ENCODE data around the gene NT5M.
A peak's percentile ranks its signal among the peaks of the same experiment; 100 is the strongest.

Gene NT5M

GRCh38 chr17:17343896-17344506, 40.8 kb downstream of the NT5M start:
- no peak for DNase-seq

DNA sequence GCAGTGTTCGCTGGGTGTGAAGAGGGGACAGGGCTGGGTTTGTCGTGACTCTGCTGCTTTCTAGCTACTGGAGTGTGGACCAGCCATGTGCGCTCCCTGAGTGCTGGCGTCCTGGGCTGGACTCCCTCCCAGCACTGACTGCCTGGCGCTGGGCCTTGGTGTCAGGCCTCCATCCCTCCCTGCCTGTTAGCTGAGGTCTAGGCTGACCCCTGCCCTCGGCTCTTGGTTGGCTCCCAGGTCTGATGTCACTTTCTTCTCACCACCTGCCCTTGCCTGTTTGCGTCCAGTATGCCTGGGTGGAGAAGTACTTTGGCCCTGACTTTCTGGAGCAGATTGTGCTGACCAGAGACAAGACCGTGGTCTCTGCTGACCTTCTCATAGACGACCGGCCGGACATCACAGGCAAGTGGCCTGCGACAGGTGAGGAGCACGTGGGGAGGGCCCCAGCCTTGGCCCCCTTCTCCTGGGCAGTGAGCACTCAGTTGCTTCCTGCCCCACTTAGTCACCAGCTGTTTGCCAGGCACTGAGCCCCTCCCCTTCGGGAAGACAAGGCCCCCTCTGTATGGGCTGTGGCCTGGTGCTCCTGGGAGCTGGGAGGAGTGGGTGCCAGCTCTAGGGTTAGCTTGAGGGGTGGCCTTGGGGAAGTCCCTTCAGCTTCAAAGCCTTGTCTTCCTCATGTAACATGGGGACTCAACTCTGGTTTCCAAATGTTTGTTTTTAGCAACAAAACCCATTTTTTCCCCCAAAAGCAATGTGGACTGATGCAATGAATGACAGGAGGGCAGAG, 41.5 kb downstream of the NT5M start:
- no peak for DNase-seq

GRCh38 chr17:17345294-17345597, 42.1 kb downstream of the NT5M start:
- no peak for DNase-seq

- DNase-seq, result no peak
Measured at GRCh38 chr17:17345686-17346427, 42.7 kb downstream of the NT5M start.

GRCh38 chr17:17346428-17347233, 43.5 kb downstream of the NT5M start:
- DNase-seq, result no peak

DNA sequence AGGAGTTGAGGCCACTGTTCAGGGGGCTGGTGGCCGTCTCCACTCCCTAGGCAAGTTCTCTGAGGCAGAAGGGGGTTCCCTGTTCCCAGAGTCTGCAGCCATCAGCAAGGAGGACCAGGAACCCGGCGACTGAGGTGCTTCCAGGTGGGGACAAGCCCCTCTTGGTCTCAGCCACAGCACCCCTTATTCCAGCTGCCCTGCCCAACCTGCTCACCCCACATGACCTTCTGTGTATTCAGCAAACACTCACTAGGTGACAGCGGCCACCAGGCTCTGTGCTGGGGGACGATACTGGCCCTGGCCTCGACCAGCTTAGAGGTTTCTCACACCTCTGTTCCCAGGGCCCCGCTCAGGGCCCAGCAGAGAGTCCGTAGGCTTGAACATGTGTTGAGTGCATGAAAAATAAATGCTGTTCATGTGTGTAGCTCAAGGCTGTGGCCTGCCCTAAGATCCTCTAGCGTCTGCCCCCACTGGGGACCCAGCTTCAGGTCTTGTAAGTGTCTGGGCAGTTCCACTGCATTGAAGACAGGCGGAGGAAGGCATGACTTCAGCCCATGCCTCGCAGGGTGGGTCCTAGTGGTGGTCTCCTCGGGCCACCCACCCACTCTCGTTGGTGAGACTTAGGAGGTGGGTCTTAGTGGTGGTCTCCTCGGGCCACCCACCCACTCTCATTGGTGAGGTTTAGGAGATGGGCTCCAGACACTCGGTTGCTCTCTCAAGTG, 44.2 kb downstream of the NT5M start:
- DNase-seq, result no peak

DNA sequence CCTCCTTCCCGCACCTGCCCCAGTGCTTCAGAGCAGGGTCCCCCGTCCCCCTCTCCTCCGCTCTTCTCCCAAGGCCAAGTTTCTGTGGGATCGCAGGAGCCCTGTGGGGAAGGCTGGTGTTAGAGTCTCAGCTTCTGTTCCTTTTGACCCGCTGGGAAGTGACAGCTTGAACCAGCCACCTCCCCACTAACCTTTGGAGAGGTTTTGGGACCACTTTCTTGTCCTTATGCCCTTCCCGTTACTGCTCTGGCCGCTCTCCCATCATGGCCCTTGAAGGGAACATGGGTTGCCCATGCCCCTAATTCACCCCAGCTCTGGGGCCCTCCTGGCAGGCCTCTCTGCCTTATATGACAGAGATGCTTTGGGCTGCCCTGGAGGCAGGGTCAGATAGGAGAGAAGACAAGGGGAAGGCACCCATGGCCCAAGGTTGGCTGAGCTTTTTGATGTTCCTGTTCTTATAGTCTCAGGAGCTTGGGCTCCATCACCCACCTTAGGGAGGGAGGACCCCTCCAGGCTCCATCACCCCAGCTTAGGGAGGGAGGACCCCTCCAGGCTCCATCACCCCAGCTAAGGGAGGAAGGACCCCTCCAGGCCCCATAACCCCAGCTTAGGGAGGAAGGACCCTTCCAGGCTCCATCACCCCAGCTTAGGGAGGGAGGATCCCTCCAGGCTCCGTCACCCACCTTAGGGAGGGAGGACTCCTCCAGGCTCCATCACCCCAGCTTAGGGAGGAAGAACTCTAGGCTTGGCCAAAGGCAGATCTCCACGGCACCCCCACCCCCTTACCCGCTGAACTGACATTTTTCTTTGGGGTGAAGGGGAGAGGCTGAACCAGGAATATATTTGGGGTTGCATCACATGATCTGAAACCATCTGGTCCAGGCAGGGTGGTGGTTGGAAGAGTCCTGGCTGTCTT, 45.0 kb downstream of the NT5M start:
- no peak for DNase-seq

- DNase-seq, result no peak
Measured at GRCh38 chr17:17348872-17349723, 45.9 kb downstream of the NT5M start.

- no peak for DNase-seq
Measured at GRCh38 chr17:17349724-17350106, 46.5 kb downstream of the NT5M start.

DNA sequence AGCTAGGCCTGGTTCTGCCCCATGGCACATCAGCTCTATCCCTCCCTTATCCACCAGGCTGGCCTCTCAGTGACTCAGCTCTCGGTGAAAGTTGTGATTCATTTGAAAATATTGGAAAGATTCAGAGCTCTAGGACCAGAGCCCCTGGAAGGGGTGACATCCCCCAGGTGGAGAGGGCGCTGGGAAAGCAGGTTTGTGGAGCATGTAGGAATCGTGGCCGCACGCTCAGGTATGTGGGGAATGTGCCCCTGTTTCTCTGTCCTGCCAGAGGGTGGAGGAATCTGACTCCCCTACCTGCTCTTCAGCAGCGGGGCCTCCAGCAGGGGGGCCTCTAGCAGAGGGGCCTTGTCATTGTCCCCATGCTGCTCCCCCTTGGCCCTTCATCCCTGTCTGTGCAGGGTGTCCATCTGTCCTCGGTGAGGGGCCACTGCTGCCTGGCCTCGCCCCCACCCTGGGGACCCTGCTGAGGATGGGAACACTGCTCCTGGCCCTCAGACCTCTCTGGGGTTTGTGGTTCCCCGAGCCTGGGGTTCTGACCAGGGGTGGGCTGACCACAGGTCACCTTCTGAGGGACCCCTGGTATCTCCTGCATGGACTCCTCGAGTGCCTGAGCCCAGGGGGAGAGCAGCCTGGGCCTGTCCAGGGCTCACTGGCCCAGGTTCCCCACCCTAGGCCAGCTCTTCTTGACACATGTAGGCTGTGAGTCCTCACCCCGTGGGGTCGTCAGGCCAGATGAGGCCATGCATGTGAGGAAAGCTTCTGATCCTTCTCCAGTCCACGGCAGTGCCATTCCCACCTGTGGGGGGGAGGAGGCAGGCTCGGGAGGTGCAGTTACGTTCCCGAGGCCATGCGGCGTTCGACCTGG, 47.5 kb downstream of the NT5M start:
- DNase-seq, result no peak

- DNase-seq, result no peak
Measured at GRCh38 chr17:17351356-17351891, 48.3 kb downstream of the NT5M start.

DNA sequence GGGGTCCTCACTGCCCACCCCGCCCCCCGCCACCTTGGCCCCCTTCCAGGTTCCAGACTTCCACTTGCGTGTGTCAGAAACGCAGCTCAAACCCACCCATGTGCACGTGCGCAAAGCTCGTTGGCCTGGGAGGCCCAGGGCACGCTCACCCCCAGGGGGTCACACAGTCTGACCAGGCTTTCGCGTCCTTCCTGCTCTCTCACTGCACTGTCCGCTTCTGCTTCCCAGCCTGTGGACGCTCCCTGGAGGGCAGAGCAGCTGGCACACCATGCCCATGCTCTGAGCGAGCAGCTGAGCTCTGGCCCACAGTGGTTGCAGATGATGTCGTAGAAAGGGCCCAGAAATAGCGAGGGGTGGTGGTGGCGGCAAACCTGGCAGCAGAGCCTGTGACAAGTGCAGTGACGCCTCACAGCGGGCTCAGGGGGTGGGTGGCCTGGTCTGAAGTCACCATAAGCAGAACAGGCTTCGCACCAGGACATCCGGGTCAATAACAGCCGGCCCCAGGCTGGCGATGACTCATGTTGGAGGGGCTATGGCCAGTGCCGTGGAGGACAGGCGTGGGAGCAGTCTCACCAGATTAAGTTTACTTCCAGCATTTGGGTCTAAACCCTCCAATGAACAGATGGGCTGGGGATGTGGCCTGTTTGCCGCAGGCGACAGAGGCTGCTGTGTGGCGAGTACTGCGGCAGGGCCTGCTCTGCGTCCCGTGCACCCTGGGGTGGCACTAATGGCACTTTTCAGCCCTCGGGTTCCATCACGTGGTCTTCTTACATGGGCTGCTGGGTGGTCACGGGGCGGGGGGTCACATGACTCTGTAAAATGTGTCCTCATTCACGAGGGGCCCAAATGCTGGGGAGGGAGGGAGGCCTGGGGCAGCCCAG, 49.0 kb downstream of the NT5M start:
- no peak for DNase-seq

DNA sequence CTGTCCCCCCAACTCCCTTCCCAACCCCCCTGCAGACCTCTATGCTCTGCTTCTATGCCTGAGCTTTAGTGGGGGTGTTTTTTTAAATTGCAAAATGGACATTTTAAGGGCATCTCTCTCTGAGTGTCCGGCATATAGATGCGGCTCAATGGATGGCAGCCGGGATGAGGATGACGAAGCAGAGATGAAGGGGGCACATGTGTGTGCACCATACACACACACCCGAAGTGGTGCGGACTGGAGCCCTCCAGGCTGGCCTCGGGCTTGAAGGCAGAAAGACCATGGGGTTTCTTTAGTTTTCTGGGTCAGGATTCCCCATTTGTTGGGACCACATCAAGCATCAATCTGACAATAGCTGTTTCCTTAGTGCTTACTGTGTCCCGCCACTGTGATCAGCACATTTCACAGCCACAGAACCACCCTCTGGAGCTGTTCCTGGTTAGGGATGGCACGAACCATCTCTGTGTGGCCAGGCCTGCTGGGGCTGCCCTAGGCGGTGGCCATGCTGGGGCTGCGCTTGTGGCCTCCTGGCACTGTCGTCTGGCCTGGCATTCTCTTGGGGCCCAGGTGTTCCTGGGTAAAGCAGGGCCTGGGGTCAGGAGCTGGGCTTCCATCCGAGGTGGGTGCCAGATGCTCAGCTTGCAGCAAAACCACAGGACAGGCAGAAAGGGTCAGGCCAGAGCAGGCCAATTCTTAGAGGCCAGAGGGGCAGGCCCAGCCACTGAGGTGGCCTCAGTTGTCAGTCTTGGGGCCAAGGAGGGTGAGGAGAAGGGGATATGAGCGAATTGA, 49.9 kb downstream of the NT5M start:
- no peak for DNase-seq

GRCh38 chr17:17353625-17354484, 50.7 kb downstream of the NT5M start:
- no peak for DNase-seq

DNA sequence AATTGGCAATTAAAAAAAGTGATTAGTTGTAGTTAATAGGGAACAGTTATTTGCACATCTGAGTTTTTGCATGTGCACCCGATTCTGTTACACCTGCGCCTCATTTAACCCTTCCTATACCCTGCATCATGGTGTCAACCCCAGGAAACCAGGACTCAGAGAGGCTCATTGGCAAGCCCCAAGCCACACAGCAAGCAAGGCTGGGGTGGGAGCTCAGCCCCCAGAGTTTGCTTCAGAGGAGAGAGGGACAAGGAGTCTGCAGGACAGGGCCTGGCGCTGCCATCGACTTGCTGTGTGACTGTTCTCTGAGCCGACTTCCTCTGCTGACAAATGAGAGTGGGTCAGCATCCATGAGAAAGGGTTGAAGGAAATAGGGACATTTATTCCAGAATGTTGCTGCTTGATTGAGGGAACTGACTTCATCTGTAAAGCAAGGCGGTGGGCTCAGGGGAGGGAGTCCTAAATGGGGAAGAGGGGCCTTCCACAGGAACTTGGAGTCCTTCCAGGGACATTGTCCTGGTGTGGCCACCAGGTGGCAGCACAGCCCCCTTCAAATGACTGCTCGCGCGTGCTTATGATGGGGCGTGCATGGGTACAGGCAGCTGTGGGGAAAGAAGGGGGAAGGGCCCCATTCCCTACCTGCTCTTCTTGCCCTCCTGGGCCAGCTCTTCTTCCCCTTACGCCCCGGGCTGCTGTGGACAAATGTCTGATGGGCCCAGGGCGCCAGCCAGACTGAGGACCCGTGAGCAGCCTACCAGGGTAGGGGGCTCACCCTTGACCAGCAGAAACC, 51.6 kb downstream of the NT5M start:
- peak; percentile 72 for DNase-seq
